GM19238 (cell line): ENCODE results near the gene AGPAT1.
"Not testable (repeated sequence)": the region's sequence is repeated elsewhere in the genome, so short reads cannot be mapped to it uniquely, and the experiment has no call there.

Experiments
- DNase-seq: peaks from one replicate; pipeline ENCODE4 v3.0.0; 2011; ENCODE audit warnings: low spot score; ENCODE audit not compliant: insufficient read length

AGPAT1 gene, protein sequence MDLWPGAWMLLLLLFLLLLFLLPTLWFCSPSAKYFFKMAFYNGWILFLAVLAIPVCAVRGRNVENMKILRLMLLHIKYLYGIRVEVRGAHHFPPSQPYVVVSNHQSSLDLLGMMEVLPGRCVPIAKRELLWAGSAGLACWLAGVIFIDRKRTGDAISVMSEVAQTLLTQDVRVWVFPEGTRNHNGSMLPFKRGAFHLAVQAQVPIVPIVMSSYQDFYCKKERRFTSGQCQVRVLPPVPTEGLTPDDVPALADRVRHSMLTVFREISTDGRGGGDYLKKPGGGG

DNA sequence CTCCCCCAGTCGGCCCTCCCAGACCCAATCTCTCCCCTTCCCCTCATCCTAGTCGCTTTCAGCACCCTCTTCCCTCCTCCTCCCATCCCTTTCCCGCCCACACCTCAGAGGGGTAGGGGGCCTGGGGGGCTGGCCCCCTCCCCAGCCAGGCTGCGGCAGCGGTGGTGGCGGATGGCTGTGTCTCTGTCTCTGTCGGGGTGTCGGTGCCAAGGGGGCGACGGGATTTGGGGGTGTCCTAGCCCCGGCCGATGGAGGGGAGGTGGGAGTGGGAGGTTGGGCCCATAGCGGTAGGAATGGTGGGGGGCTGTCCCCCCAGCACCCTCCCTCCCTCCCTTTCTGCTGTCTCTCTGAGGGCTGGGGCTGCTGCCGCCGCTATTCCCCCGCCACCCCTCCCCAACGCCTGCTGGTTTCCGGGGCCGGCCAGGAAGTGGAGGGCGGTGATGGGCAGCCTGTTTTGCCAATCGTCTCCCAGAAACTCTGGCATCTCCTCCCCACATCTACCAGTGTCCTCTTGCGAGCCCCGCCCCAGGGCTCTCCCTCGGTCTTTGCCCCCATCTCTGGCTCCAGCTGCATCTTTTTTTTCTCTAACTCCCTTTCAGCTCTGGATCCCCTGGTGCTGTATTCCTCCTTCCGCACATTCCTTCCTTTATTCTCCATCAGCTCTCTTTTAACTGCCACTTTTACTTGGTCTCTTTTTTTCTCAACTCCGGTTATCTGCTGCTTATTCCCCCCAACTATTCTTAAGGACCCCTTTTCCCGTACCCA lies at the start of gene AGPAT1:
AGPAT1 (minus strand) TSS at position 374 of the 765 bp plus-strand sequence. CDS start 4,588 bp downstream, outside the sequence.
- DNase-seq, result peak; percentile 99

DNA sequence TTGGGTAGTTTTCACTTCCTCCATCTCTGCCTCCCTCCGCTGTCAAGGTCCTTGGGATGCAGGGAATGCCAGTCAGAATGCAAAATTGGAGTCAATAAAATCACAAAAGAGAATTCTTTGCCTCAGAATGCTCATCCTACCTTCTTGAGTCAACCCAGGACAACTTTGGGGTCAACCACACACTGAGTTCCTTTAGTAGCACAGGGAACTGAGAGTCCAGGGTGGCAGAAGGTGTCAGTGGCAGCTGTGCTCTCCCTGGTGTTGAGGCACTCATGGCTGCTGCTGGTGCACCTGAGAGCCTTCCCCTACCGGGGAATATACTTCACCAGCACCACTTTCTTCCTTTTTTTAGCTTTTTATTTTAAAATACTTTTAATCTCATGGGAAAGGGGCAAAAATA lies 48.8 kb upstream of the AGPAT1 start:
- peak; percentile 33 for DNase-seq

DNA sequence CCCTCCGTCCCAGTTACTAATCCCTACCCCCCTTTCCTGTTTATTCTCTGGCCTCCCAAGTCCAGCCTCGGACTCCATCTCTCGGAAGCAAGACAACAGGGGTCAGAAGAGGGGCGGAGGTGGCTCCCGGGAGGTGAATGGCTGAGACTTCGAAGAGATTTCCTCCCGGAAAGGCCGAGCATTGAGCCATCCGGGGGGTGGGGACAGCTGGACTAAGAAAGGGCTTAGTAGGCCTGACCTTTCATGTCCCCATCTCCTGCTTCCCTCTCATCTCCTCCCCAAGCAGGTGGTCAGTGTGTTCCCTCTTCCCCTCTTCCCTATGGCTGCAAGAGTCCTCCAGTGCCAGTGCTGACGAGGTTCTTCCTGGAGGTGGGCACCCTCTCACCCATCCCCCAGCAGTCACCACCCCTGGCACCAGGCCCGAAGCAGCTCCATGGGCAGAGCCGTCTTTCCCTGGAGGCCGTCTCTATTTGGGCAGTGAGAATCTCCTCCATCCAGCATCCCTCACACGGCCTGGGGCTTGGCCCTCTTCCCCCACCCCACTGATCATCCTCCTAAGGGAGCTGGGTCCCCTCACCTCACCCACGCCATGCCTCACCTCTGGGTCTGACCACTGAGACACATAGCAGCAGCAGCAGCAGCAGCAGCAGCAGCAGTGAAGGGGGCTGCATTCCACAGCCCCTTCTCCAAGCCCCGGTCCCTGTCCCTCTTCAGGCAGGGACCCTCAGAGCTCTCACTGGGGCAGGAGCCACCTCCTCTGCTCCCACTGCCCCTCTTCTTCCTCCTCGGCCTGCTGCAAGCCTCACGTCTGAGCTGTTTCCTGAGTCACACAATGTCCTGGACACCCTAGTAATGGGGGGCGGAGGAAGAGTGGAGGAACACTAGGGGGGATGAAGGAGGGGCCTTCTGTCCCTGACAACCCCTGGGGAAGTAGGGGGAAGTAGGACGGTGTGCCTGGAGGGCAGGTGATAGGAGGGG lies 47.7 kb upstream of the AGPAT1 start, which contains the start of gene NOTCH4:
NOTCH4 (minus strand) TSS at position 810 of the 978 bp plus-strand sequence; CDS start at position 671, 139 bp downstream.
- no peak for DNase-seq

DNA sequence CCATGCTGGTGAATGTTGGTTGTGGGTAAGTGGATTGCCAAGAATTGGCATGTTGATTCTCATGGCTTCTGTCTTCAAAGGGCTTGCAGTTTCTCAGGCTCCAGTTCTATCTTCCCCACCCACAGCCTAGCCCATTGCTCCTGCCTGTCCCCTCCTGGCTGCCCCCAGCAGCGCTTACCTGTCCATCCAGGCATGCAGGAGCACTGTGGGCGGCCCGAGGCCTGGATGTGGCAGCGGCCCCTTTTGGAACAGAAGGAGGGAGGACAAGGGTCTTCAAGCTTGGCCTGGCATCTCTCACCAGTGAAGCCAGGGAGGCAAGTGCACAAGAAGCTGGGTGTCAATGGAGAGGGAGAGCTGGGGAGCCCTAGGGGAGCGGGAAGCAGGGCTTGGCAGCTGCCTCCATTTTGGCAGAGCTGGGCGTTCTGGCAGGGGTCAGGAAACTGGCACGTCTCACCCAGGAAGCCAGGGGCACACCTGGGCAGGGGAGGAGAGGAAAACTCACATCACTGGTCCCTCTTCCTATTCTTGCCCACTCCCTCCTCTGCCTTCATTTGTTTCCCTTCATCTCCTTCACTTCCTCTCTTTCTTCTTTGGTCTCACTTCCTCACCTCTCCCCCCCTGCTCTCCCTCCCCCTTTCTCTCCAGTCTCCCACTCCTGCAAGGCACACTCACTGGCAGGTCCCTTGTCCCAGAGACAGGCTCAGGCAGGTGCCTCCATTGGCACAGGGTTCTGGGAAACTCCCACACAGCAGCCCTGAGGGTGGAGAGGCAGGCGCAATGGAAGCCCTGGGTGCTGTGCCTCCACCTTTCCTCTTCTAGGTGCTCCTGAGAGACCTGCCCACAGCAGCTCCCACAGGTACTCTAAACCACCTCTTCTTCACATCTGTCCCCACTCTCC lies 46.7 kb upstream of the AGPAT1 start:
- no peak for DNase-seq

DNA sequence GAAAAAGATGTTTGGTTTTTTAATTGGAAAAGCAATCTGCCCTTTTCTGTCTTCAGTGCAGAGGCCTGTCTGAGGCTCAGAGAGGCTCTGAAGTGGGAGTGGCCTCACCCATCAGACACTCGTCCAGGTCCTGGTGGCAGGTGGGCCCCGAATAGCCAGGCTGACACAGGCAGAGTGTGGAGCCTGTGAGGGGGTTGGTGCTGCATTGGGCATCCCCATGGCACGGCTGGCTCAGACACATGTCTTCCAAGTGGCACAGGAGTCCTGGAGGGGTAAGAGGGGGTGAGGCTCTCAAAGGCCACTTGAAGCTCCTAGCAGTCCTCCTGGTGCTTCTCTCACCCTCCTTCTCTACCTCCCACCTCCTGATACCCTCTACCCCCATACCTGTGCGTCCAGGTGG lies 44.1 kb upstream of the AGPAT1 start:
- no peak for DNase-seq

DNA sequence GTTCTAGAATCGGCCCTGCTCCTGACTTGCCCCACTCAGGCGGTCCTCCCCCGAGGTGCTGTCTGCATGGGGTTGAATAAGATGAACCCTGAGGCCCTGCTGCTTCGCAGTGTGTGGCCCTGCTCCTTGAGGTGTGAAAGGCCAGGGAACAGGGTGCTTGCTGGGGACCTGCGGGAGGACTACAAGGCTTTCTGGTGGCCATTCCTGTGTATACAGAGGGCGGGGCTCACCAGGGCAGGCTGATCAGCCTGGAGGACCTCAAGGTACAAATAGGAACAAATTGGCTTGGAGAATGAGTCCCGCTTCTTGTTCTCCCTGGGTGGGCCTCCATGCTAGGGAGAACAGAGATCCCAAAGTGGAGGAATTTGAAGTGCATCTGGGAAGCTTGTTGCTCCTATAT lies 42.3 kb upstream of the AGPAT1 start:
- DNase-seq, result no peak

DNA sequence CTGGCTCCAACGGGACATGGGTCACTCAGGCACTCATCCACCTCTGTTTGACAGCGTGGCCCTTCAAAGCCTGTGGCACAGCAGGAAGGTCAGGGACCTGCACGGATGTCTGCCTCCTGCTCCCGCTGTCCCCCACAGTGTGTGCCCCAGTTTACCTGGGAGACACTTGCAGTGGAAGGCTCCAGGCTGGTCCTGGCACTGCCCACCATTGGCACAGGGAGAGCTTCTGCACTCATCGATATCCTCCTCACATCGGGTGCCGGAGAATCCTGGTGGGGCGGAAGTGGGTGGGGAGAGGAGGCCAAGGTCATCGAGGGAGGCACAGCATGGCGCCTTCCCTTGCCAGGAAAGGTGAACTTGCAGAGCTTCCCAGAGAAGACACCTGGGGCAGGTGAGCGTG lies 41.1 kb upstream of the AGPAT1 start:
- DNase-seq, result no peak

DNA sequence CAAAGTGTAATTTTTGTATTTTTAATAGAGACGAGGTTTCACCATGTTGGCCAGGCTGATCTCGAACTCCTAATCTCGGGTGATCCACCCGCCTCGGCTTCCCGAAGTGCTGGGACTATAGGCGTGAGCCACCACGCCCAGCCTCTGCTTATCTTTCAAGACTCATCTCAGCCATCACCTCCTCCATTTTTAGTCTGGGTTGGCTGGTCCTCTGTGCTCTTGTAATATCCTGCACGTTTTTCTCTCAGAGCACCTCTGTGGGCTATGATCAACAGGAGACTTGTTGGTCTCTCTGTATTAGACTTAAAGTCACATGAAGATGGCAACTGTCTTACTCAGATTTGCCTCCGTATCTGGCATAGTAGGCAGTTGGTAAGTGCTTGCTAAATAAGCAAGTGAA lies 40.4 kb upstream of the AGPAT1 start:
- no peak for DNase-seq

DNA sequence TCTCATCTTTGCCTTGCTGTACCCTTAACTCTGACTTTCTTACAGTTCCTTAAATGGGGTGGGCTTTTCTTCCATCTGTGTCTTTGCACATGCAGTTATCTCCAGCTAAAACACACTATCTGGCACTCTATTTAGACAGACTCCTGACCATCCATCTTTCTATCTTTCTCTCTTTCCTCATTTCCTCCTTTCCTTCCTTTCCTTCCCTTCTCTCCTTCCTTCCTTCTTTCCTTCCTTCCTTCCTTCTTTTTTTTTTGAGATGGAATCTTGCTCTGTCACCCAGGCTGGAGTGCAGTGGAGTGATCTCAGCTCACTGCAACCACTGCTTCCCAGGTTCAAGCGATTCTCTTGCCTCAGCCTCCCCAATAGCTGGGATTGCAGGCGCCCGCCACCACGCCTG lies 39.7 kb upstream of the AGPAT1 start:
- DNase-seq, result no peak

DNA sequence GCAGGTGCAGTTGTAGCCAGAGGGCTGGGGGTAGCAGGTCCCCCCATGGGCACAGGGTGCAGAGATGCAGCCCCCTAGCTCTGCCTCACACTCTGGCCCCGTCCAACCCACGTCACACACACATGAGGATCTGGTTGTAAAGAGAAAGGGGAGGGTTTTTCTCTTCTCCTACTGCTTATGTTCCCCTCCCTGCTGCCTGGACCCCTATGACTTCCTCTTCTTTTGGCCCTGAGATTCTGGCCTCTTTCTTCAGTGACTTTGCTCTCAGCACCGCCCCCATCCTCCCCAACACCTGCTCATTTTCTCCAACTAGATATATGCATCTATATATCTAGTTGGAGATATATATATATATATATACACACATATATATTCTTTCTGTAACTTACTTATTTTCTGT lies 38.2 kb upstream of the AGPAT1 start:
- no peak for DNase-seq

DNA sequence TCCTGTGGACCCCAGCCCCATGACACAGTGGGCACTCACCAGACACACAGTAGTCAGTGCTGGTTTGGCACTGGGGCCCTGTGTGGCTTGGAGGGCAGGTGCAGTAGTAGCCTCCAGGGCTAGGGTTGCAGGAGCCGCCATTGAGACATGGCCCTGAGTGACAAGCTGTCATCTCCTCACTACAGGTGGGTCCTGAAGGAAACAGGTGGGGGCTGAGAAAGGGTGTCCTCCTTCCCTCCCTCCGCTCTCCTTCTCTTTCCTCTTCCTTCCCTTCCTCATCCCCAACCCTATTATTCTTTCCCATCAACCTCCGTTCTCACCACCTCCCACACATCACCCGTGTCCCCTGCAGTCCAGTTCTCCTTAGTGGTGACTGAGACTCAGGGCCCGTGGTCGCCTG lies 37.8 kb upstream of the AGPAT1 start:
- DNase-seq, result no peak

DNA sequence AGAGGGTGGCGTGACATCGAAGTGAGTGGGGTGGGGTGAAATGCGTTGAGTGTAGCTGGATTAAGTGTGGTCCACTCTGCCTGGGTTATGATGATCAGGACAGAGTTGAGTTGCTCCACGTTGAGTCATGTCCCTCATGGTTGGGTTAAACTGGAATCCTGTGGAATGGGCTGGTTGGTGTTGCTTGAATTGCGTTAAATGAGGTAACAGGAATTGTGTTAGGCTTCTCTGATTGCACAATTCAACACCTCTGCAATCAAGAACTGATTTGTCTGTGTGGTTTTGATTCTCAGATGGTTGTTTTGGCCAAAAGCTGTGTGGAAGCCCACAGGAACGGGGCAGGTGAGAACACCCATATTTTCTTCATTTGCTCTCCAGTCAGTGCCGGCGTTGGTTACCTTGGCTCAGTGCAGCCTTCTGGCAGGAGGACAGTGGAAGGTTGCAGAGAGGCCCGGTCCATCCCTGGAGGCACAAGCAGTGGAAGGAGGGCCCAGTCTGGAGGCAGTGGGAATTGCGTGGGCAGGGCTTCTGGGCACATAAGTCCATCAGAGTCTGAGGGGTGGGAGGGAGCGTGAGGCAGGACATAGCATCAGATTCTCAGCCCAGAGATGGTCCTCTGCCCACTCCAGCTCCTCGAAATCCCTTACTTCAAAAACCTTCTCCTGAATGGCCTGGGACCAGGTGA lies 36.3 kb upstream of the AGPAT1 start:
- DNase-seq, result no peak

DNA sequence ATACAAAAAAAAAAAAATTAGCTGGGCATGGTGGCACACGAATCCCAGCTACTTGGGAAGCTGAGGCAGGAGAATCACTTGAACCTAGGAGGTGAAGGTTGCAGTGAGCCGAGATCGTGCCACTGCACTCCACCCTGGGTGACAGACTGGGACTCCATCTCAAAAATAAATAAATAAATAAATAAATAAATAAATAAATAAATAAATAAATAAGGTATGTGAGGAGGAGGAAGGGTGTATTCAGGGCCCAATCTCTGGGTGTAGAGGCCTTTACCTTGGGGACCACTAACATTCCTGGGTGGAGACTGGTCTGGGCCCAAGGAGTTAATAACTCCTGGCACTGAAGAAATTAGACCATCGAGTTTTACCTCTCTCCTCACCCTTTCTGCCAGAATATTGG lies 35.5 kb upstream of the AGPAT1 start:
- DNase-seq, result not testable (repeated sequence)

DNA sequence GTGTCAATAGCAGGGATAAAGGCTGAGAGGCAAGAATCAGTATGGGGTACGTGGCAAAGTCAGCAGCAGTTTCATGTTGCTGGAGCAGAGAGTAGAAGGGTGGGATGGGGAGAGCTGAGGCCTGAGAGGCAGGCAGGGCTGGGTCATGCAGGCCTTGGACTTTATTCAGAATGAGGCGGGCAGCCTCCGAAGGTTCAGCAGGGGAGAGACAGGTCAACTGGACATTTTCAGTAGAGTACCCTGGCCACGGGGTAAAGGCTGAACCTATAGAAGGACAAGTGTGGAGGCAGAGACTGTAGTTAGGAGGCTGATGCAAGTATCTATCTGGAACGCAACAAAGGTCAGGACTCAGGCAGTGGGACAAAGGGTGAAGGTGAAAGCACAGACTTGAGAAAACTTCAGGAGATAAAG lies 34.3 kb upstream of the AGPAT1 start:
- DNase-seq, result no peak

DNA sequence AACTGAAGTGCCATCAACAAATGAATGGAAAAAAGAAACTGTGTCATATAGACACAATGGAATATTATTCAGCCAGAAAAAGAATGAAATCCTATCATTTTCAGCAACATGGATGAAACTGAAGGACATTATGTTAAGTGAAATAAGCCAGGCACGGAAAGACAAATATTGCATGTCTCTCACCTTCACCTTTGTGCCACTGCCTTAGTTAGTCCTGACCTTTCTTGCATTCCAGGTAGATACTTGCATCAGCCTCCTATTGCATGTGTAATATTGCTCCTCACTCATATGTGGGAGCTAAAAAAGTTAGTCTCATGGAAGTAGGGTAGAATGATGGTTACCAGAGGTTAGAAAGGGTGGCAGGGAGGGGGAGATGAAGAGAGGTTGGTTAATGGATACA lies 33.1 kb upstream of the AGPAT1 start:
- DNase-seq, result no peak

DNA sequence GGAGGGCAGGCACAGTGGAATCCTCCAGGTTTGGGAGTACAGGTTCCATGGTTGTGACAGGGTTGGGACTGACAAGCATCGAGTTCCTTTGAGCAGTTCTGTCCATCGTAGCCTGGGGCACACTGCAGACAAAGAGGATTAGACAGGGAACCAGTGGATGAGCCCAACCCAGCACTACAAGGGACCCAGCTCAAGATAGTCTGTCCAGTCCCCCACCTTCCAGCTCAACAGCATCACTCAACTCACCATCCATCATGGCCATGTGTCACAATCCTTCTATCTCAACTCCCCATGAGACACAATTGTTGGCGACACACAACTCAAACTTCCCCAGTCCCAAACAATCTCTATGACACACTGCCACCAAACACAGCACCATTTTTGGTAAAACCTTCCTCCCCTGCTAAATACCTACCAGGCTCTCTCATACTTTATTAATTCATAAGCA lies 28.4 kb upstream of the AGPAT1 start:
- DNase-seq, result no peak

DNA sequence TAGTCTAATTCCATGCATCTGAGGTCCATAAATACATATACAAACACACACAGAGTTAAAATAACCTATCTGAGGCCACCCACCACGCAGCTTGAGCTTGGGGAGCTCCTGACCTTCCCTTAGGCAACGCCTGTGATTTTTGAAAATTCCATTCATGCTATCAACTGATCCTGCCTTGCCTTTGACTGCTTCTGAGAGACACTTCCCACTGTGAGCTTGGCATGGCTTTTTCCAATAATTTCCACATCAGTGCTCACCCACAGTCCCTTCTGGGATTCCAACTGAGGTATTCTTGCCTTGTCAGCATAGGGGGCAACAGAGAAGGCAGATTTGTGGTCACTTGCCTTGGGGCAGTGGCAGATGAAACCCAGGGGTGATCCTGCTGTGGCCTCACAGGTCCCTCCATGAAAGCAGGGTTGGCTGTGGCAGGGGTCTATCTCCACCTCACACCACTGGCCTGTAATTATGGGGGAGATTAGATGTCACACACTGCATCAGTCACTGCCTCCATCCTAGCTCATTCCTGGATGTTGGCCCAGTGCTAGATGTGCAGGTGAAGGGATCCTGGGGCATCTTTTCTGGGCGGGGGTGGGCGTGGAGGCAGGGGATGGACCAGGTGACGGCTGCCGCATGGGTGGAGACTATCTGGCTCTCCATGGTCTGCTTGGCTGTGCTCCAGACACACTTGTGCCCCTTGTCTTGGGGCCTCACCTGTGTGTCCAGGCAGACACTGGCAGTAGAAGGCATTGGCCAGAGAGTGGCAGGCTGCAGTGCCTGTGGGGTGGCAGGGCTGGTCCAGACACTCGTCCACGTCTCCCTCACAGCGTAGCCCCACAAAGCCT lies 27.8 kb upstream of the AGPAT1 start:
- DNase-seq, result no peak

DNA sequence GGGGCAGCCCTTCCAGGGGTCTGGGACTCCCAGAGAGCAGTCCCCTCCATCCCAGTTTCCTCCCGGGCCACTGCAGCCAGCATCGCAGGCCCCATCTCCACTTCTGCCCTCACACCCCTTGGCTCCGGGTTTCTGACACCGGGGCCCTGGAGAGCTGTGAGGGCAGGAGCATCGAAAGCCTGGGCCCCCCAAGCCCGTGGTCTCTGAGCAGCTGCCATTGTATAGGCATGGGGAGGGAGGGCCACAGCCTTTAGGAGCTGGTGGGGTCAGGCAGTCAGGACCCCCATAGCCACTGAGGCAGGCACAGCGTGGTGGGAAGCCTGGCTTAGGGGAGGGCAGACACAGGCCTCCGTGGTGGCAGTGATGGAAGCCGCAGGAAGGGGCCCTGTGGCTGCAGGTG lies 26.3 kb upstream of the AGPAT1 start:
- DNase-seq, result no peak
